Inflammatory macrophage (primary cell): ENCODE results near the gene LRRC38.
A peak's percentile ranks its signal among the peaks of the same experiment; 100 is the strongest.
"Not testable (repeated sequence)": the region's sequence is repeated elsewhere in the genome, so short reads cannot be mapped to it uniquely, and the experiment has no call there.

Experiments used
- DNase-seq, 2 donors: peaks; one replicate each; pipeline ENCODE4 v3.0.0-alpha.2; 2020 to 2022
- total RNA-seq, 18 experiments: gene quantifications; one replicate each; lab custom pipeline; 2026; ENCODE audit warnings: mixed read lengths in 6 of 18, inconsistent platforms in 2 of 18; lab: John Stamatoyannopoulos, UW

LRRC38 gene, protein sequence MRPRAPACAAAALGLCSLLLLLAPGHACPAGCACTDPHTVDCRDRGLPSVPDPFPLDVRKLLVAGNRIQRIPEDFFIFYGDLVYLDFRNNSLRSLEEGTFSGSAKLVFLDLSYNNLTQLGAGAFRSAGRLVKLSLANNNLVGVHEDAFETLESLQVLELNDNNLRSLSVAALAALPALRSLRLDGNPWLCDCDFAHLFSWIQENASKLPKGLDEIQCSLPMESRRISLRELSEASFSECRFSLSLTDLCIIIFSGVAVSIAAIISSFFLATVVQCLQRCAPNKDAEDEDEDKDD
- total RNA-seq, result 0 to 0.07 (median 0) reads per million in 18 experiments

DNA sequence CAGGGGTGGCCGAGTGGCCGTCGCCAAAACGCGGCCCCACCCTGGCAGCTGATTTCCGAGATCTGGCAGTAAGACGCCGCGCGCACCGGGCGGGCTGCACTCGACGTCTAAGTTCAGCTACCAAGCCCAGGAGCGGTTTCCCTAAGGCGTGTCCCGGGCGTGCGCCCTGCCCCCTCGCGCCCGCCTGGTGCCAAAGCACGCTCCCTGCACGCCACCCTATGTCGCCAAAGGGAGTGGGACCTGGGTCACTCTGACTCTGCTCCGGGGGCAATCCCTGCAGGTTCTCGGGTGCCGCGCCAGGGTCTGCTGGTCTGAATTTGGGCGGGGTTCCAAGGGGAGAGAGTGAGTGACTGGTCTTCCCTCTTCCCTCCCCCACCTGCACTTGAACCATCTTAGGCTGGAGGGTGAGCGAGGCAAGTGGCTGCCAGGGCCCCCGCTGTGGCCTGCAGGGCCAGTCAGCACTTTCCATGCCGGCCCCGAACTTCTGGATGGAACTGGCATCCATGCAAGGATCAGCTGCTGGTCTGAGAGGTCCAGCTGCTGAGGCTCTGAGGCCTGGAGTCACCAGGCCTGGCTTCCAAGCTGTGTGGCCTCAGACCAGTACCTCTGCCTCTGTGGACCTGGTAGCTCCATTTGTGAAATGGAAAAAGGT, at the start of gene LRRC38:
TSS of gene LRRC38 (minus strand) at position 109 of the 652 bp plus-strand sequence. CDS start 410 bp downstream, outside the sequence.
- DNase-seq, result no peak

DNA sequence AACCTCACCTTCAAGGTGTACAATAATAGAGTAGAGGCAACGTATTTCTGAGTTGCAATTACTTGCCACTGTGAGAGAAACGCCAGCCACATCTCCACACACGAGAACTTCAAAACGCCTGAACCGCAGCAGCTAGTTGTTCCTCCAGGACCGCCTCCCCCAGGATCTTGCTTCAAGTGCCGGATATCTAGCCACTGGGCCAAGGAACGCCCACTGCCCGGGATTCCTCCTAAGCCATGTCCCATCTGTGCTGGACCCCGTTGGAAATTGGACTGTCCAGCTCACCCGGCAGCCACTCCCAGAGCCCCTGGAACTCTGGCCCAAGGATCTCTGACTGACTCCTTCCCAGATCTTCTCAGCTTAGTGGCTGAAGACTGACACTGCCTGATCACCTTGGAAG, 49.2 kb upstream of the LRRC38 start:
- not testable (repeated sequence) for DNase-seq

DNA sequence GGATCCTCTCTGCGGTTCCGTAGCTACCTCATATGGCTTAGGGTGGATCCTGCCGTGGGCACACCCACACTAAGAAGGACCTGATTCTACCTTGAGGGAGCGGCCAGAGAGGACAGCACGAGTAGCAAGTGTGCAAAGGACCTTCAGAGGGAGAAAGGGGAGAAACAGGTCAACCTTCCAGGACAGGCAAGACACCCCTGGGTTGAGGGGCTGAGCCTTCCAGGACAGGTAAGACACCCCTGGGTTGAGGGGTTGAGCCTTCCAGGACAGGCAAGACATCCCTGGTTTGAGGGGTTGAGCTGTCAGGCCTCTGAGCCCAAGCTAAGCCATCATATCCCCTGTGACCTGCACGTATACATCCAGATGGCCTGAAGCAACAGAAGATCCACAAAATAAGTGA, 46.7 kb upstream of the LRRC38 start:
- DNase-seq, result no peak

DNA sequence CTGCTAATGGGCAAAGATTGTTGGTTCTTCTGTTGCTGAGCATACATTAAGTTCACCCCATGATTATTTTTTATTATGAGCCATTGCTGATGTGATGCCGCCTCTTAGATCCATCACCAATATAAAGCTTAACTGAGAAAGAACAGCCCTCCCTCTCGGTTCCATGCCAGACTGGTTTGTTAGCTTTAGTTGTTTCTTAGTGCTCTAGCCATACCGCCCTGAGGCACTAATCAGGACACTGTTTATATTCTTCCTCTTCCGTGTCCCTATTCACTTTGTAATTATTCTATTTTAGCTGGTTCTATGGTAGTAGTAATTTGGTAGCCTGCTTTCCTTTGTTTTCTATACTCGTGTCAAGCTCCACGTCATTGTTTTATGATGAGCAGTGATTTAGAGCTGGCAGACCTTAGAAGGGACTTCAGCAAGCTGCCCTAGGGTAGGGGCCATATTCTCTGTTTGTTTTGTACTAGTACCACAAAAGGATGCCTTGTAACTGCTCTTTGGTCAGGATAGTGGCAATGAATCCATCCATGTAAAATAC, 42.5 kb upstream of the LRRC38 start:
- no peak for DNase-seq

DNA sequence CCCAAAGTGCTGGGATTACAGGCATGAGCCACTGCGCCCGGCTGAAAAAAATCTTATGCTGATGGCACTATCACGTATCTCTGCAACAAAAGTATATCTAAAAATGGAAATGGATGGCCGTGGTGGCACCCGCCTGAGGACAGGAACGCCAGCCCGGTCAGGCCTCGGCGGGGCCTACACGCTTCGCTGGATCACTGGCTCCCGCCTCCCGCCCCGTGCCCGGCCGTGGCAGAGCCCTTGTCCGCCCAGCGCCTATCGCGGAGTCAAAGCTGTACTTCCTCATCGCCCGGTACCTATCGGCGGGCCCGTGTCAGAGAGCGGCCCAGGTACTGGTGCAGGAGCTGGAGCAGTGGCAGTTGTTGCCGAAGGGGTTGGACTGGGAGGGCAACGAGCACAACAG, 41.0 kb upstream of the LRRC38 start:
- DNase-seq, result no peak

DNA sequence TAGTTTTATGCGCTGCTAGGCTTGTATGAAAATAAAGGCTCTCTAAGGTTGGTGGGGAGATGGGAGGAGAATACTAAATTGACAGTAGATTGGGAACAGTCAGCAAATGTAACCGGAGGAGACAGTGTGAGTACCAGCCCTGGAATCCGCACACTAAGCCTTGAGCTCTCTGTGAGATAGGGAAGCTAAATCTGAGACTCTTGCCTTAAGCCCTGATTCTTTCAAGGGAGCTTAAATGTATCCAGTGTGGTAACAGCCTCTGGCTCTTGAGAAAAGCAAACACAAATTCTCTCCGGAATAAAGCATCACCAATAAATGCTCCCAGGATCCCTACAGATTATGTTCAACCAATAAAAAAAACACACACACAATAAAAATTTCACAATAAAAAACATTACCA, 36.9 kb upstream of the LRRC38 start:
- DNase-seq, result no peak

DNA sequence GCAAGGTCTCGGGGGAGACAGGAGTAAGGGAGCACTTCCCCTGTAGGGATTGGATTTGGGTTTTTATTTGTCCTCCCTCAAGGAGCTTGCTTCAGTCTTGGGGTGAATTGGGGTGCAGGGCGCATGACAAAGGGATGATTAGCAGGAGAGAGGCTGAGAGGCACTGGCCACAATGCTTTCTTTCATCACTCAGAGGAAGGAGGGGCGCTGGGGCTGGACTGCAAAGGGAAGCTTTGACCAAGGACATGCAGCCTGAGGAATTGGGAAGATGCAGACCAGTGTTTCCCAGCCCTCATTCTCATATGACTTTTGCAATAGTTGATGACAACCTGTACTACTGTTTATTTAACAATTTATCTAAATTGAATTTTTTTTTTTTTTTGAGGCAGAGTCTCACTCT, 35.7 kb upstream of the LRRC38 start:
- no peak for DNase-seq

DNA sequence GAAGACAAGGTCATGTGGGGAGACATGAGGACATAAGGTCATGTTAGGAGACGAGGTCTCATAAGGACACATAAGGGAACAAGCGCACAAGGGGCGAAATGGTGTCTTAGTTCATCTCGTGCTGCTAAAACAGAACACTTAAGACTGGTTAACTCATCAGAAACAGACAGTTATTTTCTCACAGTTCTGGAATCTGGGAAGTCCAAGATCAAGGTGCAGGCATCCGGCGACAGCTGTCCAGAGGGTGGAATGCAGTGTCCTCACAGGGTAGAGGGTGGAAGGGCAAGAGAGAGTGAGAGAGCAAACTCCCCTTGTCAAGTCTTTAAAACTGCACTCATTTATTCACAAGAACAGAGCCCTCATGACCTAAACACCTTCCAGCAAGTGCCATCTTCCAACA, 35.2 kb upstream of the LRRC38 start:
- DNase-seq, result no peak

DNA sequence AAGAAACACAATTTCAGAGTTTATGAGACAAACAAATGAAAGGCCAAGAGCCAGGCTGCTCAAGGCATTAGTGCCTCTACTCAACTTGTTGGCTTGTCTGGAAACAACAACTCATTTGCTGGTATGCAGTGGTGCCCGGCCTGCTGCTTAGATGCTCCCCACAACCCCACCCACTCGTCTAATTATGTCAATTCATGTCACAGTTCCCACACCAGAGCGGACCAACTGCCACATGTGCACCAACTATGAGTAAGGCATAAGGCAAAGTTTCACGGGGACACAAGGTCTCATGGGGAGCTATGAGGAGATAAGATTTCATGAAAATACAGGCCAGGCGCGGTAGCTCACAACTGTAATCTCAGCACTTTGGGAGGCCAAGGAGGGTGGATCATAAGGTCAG, 34.5 kb upstream of the LRRC38 start:
- no peak for DNase-seq

DNA sequence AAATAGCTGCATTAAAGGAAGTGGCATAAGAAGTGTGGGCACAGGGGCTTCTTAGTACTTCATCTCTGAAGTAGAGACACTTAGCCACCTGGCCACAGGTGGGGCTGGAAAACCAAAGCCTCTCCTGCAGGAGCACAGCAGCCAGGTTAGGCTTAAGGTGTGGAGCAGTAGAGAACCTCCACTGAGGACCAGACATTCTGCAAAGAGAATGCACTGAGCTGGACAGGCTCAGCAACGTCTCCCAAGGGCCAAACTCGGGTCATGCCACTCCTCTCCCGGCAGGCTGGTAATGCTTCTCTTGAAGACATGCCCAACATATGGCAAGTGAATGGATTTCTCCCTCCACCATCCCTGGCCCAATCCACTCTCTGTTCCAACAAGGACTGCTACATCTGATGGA, 33.0 kb upstream of the LRRC38 start:
- DNase-seq, result no peak

DNA sequence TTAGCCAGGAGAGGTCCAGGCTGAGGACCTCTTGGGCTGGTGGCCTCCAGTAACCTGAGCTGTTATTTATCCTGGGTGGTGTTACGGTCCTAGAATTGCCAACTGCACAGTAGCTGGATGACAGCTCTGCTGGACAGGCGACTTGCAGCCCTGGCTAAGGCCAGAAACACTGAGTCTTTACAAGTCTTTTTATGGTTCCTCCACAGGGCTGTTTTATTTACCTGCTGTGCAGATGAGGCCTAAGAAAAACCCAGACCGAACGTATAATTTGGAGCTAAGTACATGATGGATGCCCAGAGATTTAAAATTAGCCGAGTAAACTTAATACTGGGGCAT, 30.4 kb upstream of the LRRC38 start:
- no peak for DNase-seq

DNA sequence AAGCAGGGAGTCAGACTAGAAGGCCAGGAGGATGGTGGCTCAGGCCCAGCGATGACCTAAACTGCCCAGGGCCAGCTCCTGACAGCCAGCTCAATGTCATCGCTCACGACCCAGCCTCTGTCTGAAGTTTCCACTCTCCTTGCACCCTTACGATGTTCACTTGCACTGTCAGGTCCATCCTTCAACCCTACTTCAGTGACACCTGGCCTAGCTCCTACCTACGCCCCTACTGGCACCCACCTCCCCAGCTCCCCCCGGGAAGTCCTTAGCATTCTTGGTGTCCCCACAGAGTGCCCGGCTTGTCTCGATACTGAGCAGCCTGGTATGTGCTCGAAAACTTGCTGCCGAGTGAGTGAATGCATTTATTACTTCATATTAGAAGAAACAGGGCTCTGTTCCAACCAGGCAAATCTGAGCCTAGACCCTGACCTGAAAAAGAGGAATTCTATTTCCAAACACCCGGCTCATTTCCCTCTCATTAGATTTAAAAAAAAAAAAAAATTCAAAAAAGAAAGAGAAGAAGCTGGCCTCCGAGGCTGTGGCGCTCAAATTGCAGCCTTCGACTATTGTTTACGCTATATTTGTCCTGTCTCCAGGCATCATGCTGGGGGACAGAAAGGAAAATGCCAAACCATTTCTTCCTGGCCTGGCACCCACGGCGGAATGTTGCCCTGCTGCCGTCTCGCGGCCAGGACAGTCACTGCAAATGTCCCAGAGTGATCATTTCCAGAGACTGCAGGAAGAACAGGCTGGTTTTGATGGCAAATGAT, 29.8 kb upstream of the LRRC38 start:
- peak in 1 of 2 donors; percentile 3 for DNase-seq

DNA sequence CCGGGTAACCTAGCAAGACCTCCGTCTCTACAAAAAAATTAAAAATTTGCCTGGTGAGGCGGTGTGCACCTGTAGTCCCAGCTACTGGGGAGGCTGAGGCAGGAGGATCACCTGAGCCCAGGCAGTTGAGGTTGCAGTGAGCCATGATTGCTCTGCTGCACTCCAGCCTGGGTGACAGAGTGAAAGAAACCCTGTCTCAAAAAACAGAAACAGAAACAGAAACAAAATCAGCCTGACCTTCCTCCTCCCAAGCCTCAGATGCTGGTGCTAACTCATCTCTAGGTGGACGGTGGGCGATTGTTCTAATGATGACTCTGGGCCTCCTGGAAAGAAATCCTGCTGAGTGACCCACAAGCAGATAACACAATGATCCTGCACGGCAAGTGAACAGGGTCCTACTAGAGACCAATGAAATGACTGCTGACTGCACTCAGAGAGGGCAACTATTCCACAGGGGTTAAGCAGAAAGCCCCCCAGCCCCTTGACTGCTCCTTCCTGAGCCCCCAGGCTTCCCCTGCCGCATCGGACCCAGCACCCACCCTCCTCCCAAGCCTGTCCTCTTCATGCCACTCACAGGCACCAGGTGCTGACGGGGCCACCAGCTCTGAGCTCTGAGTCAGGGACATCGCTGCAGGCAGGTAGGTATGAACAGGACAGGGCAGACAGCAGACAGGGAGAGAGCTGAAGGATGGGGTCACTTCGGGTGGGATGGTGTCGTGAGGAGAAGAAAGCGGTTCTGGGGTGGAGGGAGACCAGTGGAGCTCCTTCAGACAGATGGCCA, 27.8 kb upstream of the LRRC38 start:
- DNase-seq, result no peak

DNA sequence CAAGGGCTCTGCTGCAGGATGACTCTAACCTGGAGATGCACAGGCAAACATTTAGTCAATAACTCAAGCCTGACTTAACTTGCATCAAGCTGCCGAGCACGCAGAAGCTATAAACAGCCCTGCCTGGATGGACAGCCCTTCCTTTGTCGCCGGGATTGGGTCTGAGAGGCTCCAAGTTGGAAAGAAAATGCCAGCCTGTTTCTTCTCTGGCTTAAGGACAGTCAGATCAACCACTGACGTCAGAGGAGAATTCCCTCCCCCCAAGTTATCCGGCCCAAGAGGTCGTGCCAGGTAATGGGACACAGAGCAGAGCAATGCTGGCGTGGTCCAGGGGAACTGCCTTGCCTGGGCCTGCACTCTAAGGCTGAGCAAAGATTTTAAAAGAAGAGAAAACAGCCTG, 27.1 kb upstream of the LRRC38 start:
- DNase-seq, result no peak

DNA sequence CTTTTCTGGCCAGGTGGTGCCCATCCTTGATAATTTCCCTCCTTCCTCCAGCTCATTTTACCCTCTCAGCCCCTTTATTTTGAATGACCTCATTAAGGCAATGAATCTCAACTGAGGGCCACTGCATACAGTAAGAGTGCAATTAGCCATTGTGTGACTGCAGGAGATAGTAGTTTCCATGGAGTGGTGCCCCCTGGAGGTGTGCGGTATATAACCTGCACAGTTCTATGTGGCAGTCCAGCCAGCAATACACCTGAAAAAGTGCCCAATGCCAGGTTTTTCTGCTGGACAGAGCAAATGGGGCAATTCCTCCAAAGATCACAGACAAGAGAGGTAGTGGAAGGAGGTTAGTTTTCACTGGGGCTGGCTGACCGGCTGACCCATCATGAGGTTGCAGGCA, 25.9 kb upstream of the LRRC38 start:
- DNase-seq, result no peak

DNA sequence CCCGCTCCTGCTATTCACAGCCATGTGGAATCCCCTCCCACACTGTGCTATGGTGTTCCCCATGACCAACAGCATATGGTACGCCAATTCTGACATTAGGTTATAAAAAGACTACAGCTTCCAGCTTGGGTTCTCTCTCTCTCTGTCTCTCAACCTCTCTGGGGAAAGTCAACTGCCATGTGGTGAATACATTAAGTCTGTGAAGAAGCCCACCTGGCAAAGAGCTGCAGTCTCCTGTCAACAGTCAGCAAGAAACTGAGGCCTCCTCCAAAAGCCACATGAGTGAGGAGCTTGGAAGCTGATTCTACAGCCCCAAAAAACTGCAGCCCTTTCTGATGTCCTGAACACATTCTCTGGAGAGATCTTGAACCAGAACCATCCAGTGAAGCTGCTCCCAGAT, 25.0 kb upstream of the LRRC38 start:
- no peak for DNase-seq

DNA sequence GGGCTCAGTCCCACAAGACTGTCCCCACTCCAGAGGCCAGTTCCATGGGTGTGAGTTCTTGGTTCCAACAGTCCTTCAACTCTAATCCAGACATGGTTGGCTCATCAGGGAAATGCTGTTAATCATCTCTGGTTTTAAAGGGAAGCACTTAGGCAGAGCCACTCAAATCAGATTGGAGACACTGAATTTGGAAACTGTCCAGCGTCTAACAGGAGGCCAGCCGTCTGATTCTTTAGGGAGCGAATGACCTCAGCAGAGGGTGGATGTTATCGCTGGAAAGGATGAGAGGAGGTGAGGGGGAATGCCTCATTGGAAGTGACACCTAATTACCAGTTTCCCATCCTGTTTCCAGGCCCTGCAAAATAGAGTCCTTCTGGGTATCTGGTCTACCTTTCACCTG, 22.8 kb upstream of the LRRC38 start:
- DNase-seq, result no peak

DNA sequence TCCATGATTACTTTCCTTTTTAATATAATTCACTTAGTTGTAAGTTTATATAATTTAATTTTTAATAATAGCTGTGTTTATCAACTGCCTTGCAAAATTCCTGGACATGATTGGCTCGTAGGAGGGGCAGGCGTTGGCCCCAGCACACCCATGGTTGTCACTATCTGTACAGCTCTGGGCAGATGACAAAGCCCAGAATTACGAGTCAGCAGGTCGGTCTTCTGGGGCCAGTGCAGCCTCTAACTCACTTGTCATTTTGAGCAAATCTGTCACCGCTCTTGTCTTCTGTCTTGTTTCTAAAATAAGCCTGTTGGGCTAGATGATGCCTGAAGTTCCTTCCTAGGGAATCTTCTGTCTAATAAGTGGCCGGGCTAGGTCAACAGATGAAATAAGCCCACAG, 21.4 kb upstream of the LRRC38 start:
- no peak for DNase-seq

DNA sequence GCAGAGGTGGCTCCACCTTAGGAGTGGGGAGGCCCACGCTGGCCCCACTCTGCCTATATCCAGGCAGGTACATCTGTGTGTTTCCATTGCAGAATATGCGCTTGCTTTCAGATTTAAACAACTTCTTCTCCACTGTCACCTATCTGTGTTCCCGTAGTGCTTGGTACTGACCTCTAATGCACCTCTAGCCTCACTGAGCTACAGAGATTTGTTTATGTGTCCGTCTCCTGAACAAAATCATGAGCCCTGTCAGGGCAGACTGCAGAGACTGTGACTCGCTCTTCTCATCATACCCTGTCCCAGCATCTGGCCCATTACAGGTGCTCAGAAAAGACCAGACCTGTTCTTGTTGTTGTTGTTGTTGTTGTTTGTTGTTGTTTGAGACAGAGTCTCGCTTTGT, 14.5 kb upstream of the LRRC38 start:
- DNase-seq, result no peak

DNA sequence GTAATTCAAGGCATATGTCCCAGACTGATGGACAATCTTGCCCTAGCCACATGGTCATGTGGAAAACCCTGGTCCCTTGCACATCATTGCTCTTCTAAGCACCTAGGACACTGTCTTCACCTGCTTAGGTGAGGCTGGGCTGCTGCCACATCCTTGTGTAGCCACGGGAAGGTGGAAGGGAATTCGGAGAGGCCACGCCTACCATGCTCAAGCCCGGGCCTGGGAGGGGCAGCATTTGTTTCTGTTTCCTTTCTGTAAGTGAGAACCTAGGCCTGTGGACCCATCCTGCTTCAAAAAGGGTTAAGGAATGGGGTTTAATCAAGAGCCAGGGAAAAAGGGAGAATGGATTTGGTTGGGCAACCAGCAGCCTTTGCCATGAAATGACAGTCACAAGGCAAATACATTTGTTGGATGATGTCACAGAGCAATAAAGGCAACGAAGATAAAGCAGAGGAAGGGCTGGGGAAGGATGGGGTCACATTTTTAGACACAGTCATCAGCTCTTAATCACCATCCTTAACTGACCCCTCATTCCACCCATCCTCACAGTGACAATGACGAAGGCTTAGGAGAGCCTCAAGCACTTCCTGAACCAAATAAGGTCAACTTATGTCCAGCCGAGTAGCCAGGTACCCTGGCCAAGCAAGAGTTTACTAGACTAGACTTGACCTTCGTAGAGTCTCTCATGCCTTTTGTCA, 10.1 kb upstream of the LRRC38 start:
- DNase-seq, result no peak

DNA sequence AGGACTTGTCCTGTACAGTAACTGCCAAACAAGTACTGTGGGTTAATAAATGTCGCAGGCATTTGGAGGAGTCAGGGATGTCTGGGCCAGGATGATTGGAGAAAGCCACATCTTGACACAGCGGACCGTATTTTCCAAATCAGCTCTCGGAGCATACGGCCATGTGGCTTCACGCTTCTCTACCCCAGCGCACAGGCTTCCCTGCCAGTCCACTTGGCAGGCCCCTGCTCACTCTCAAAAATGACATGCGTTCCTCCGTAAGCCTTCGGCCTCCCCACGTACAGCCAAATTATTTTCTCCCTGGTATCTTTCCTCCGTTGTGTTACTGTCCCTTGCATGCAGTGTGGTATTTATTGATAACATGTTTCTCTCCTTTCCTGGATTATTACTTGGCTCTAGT, 7.2 kb upstream of the LRRC38 start:
- DNase-seq, result no peak

DNA sequence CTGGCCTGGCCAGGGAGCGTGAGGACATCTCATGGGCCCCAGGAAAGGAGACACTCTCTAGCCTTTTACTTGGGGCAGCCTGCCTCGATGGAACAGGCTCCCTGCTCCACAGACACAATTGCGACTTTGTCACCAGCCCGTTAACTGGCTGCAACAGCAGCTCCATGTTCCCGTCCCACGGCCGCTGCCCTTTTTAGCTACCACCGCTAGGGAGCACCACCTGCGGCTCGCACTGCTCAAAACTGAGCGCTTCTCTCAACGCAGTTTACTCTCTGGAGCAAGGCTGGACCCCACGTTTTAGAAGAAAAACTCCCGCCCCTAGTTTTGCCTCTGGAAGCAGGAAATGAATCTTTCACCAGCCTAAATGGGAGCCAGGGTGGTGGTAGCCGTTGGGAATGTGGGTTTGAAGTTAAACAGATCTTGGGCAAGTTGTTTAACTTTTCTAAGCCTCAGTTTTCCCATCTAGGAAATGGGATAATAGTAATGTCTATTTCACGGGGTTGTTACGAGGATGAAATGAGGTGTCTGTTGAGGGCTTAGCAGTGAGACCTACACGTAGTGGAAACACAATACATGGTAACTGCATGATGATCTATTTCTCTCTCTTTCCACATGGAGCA, 3.5 kb upstream of the LRRC38 start:
- DNase-seq, result peak; percentile 9 to 46
